A549 treated with CORT108297 at 1 μM for 4 hours (cell line): ENCODE results near the gene RPL7A. TPM values are rescaled to one million over a fixed set of nuclear protein-coding genes. Genes with fewer than 3 reads are reported as not detected.

Experiments
- total RNA-seq: library from RNA; stranded (reverse); fragments of 200-300 nt; extraction: Qiagen RNA extraction; gene quantifications from 5 replicates; pipeline ENCODE4 v1.2.3, GENCODE V29; 2022

RPL7A gene
- 3,292 to 3,461 TPM (median 3,420 TPM) in 5 replicates for total RNA-seq

DNA sequence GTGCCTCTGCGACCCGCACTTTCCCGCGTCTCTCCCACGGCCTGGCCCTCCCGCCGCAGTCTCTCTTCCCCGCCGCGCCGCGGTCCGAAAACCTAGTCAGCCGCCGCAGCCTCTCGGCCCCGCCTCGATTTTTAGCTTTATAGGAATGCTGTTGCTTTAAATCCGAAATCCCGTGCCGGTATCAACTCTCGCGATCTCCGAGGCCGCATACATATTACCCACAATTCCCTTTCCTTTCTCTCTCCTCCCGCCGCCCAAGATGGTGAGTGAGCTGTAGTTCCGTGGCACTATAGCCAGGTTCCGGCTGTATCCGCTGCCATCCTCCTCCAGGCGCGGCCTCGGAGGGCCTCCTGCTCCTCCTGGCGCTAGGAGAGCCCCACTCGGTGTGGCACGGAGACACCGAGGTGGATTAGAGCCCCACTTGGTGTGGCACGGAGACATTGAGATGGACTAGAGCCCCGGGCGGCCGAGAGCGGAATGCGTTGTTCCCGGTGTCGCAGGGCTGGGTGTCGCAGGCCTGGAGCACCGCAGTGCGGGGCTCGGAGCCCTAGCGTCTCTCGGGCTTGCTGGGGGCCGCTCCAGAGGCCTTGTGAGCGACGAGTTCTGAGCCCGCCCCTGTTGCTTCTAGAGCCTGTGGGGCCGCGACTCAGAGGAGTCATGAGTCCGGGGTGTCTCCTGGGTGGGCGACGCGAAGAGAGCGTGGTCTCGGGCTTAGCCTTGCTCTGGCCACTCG is at the start of gene RPL7A, which contains the start of gene MED22:
RPL7A (plus strand) TSS at position 234 of the 733 bp plus-strand sequence; CDS start at position 260, 26 bp downstream.
MED22 (minus strand) TSS at position 147 of the 733 bp plus-strand sequence. CDS start 1,469 bp downstream, outside the sequence.

DNA sequence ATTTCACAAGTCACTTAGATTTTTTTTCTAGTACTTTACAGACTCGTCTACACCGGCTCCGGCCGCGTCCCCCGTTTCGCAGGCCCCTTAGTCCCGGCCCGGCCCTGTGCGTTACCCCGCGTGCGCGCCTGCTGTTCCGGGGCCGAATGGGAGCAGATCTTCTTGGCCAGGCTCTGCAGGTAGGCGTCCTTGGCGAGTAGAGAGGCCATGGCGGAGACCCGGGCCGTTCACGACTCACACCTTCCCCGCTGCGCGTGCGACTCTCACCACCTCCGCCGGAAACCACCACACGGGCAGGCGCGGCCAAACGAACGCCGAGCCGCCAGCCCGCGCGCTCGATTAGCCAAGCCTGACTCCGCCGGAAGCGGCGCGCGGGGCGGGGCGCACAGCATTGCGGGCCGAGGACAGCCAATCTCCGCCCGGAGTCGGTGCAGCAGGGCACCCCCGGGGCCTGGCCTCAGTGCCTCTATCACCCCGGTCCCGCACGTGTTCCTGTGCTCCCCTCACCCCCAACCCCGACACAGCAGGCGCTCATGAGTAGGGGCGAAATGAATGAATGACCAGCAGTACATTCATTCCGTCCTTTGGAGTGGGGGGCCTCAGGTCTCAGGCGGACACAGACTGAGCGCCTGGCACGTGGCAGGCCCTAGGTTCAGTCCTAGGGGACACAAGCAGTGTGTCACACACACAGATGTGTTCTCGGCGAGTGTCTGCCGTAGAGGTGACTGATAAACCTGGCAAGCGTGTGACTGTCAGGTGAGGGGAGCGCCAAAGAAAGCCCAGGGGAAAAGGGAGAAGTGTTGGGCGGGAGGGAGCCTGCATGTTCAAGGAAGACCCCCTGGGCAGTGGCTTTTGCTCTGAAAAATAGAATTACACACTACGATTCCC is 11.8 kb upstream of the RPL7A start, which contains the start of gene SURF6:
SURF6 (minus strand) TSS at position 265 of the 888 bp plus-strand sequence; CDS start at position 209, 56 bp downstream.

DNA sequence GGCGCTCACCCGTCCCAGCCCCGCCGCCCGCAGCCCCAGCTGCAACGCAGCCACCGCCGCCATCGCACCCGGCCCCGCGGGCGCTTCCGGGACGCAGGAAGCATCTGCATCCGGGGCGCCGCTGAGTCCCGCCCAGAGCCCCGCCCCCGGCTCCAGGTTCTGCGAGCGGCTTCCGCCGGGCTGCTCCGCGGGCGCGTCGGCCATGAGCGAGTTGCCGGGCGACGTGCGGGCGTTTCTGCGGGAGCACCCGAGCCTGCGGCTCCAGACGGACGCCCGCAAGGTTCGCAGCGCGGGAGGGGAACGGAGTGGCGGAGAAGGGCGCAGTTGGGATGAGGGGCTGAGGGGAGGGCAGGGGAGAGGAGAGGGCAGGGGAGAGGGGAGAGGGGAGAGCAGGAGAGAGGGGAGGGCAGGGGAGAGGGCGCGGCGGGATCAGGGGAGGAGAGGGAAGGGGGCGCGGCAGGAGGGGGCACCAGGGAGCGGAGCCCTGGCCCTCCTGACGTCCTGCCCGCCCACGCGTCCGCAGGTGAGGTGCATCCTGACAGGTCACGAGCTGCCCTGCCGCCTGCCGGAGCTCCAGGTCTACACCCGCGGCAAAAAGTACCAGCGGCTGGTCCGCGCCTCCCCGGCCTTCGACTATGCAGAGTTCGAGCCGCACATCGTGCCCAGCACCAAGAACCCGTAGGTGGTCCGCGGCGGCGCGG is 8.5 kb downstream of the RPL7A start, which contains the start of the genes SURF1 and SURF2:
SURF1 (minus strand) TSS at position 97 of the 701 bp plus-strand sequence; CDS start at position 63, 34 bp downstream.
SURF2 (plus strand) TSS at position 160 of the 701 bp plus-strand sequence; CDS start at position 203, 43 bp downstream.

DNA sequence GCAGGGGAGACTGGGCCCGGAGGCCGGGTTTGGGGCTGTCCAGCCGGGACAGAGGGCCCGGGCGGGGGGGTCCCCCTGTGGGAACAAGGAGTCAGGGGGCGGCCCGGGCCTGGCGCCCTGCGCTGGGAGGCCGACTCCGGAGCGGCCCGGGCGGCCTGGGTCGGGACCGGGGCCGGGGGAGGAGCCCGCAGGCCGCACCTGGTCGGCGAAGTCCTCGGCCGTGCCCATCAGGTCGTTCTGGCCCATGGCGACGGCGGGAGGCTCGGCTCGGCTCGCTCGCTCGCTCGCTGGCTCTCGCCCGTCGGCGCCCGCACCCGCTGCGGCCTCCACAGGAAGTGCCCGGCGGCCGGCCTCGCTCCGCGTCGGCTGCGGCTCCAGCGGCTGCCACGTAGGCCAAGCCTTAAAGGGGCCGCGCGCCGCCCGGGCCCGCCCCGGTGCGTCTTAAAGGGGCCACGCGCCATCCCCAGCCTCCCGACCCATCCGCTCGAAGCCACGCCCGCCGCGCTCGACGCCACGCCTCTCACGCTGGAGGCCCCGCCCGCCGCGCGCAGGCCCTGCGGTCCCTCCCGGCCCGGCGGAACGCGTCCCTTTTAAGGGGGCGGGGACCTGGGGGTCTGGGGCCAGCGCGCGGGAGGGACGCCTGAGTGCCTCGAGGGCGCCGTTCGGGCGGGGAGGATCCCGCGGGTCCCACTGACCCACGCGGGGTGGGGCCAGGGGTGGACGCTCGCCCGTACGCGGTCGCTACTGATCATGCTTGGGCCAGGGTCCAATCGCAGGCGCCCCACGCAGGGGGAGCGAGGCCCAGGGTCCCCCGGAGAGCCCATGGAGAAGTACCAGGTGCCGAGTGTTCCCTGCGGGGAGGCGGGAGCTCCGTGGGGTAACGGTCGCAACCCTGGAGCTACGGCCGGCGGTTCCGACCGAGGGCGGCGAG is 28.0 kb downstream of the RPL7A start, which contains the start of the genes STKLD1 and SURF4:
STKLD1 (plus strand) TSS at position 643 of the 931 bp plus-strand sequence; CDS start at position 751, 108 bp downstream.
SURF4 (minus strand) TSS at position 337 of the 931 bp plus-strand sequence; CDS start at position 246, 91 bp downstream.

Other genes with a start within 250 kb of the RPL7A start
- 18.7 to 29.5 TPM (median 28.0 TPM) in 5 replicates for gene RALGDS, start 227.0 kb upstream of the RPL7A start, total RNA-seq
- gene GBGT1, start 184.3 kb upstream of the RPL7A start, total RNA-seq, result 1.3 to 3.0 TPM (median 2.6 TPM) in 5 replicates
- gene OBP2B, start 139.0 kb upstream of the RPL7A start, total RNA-seq, result not detected in 5 replicates
- not detected in 5 replicates for gene ABO, start 73.0 kb upstream of the RPL7A start, total RNA-seq
- gene SURF6, start 12.0 kb upstream of the RPL7A start, total RNA-seq, result 20.7 to 30.7 TPM (median 25.6 TPM) in 5 replicates
- 20.9 to 35.2 TPM (median 33.6 TPM) in 5 replicates for gene MED22, start 87 bp upstream of the RPL7A start, total RNA-seq
- gene SURF1, start 8.3 kb downstream of the RPL7A start, total RNA-seq, result 36.2 to 49.0 TPM (median 43.1 TPM) in 5 replicates
- 44.5 to 60.0 TPM (median 47.0 TPM) in 5 replicates for gene SURF2, start 8.3 kb downstream of the RPL7A start, total RNA-seq
- gene SURF4, start 27.8 kb downstream of the RPL7A start, total RNA-seq, result 175 to 207 TPM (median 199 TPM) in 5 replicates
- gene STKLD1, start 28.1 kb downstream of the RPL7A start, total RNA-seq, result 0.71 to 1.3 TPM (median 0.96 TPM) in 5 replicates
- gene REXO4, start 69.8 kb downstream of the RPL7A start, total RNA-seq, result 34.5 to 39.9 TPM (median 37.4 TPM) in 5 replicates
- gene ADAMTS13, start 74.1 kb downstream of the RPL7A start, total RNA-seq, result 0.36 to 0.78 TPM (median 0.76 TPM) in 5 replicates
- 2.8 to 4.9 TPM (median 4.9 TPM) in 5 replicates for gene CACFD1, start 111.8 kb downstream of the RPL7A start, total RNA-seq
- gene SLC2A6, start 130.9 kb downstream of the RPL7A start, total RNA-seq, result 15.1 to 24.6 TPM (median 22.6 TPM) in 5 replicates
- not detected in 5 replicates for gene MYMK, start 176.7 kb downstream of the RPL7A start, total RNA-seq
- not detected in 5 replicates for gene ADAMTSL2, start 186.5 kb downstream of the RPL7A start, total RNA-seq